AG04450 (cell line): ENCODE results near the gene DIS3L. TPM values are rescaled to one million over a fixed set of nuclear protein-coding genes. Genes with fewer than 3 reads are reported as not detected.
A peak's percentile ranks its signal among the peaks of the same experiment; 100 is the strongest.
"Not testable (repeated sequence)": the region's sequence is repeated elsewhere in the genome, so short reads cannot be mapped to it uniquely, and the experiment has no call there.

ENCODE experiments used
- CTCF ChIA-PET: fragments of 300-600, 350-600 bp; formaldehyde crosslinking; extraction: SDS; loops from one replicate; lab custom pipeline; 2022; ENCODE audit warnings: antibody characterized with exemption, inconsistent platforms; lab: Charles Lee
- POLR2A ChIA-PET: fragments of 350-600 bp; formaldehyde crosslinking; extraction: SDS; loops from one replicate; lab custom pipeline; 2021; ENCODE audit warnings: antibody characterized with exemption, inconsistent platforms; lab: Yijun Ruan, JAX
- DNase-seq: peaks from one replicate; pipeline ENCODE4 v3.0.0-alpha.2; 2011; ENCODE audit warnings: low read depth, low spot score
- H3K27ac ChIP-seq: one replicate; pipeline ENCODE4 v1.5.1; 2012; ENCODE audit warnings: low read depth, low read length, control low read depth
- H3K27me3 ChIP-seq: one replicate; pipeline ENCODE4 v1.6.0; 2012; ENCODE audit warnings: low read length; ENCODE audit not compliant: control insufficient read depth, insufficient read depth
- H3K4me3 ChIP-seq: 2 replicates; pipeline ENCODE4 v1.5.1; 2011; ENCODE audit warnings: mild to moderate bottlenecking, low read depth, low read length, control low read depth
- H3K9me3 ChIP-seq: 2 replicates; pipeline ENCODE4 v1.5.1; 2012; ENCODE audit warnings: low read length; ENCODE audit not compliant: control insufficient read depth, insufficient read depth
- CTCF ChIP-seq: IDR thresholded peaks from 2 replicates; pipeline ENCODE4 v1.5.1; 2011; ENCODE audit warnings: low read depth, low read length, control low read depth, inconsistent platforms
- polyA plus RNA-seq: library from polyadenylated mRNA; depleted of rRNA; stranded (reverse); fragments of >200 nt; gene quantifications from 2 replicates; pipeline ENCODE4 v1.2.3, GENCODE V29; 2011

DIS3L gene
- polyA plus RNA-seq, 1 experiment = 12.1 TPM

GRCh38 chr15:66327736-66328135, 34.4 kb downstream of the DIS3L start:
- TF ChIP-seq CTCF = no peak
- ChIA-PET CTCF (interaction anchor here (0.6 kb wide), 1 partner anchor 174 kb away, joined by 3 read pairs; no protein-coding TSS in a partner anchor), POLR2A (no interaction called here)
- no peak for DNase-seq
- H3K27me3 ChIP-seq = no peaks in the 10 kb centered on the region
- no peak overlapping the region for H3K27ac ChIP-seq
- no peaks in the 10 kb centered on the region for H3K9me3 ChIP-seq
- no peak overlapping the region for H3K4me3 ChIP-seq

DNA sequence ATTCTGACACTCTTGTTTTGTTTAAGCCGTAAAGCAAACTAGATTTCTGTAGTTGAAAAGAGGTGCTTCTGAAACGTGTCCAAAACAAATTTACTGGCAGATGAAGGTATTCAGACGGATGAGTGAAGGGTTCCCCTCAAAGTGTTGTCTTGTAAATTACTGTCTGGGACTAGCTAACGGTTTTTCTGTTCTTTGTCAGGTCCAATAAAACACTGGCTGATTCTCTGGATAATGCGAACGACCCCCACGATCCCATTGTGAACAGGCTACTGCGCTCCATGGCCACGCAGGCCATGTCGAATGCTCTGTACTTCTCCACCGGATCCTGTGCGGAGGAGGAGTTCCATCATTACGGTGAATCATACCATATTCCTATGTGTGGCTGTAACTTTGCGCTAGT, 35.4 kb downstream of the DIS3L start:
- CTCF ChIA-PET = no interaction called here
- POLR2A ChIA-PET = no interaction called here
- Histone ChIP-seq H3K9me3 (no peaks in the 10 kb centered on the region), H3K4me3 (no peak overlapping the region), H3K27me3 (no peaks in the 10 kb centered on the region), H3K27ac (no peak overlapping the region)
- DNase-seq = no peak
- TF ChIP-seq CTCF = no peak

- H3K4me3 ChIP-seq, H3K27me3 ChIP-seq, H3K27ac ChIP-seq, POLR2A ChIA-PET, DNase-seq, H3K9me3 ChIP-seq: not testable (repeated sequence)
- CTCF ChIA-PET = interaction anchor here (0.7 kb wide), 1 partner anchor 162 kb away, joined by 4 read pairs; no protein-coding TSS in a partner anchor
Measured at GRCh38 chr15:66348530-66348929, 55.2 kb downstream of the DIS3L start.

- no peaks in the 10 kb centered on the region for H3K9me3 ChIP-seq
- H3K27me3 ChIP-seq = no peaks in the 10 kb centered on the region
- H3K27ac ChIP-seq = peak overlapping the region; percentile 82
- no peak for TF ChIP-seq CTCF
- ChIA-PET CTCF (interaction anchor here (0.7 kb wide), 2 partner anchors 128 to 175 kb away, joined by 3 to 4 read pairs; no protein-coding TSS in a partner anchor), POLR2A (interaction anchor here (0.8 kb wide), 1 partner anchor 14 kb away, joined by 4 read pairs; no protein-coding TSS in a partner anchor)
- peak overlapping the region; percentile 93 for H3K4me3 ChIP-seq
- DNase-seq = no peak
Measured at GRCh38 chr15:66356077-66356358, 62.6 kb downstream of the DIS3L start.

- TF ChIP-seq CTCF = no peak
- DNase-seq = peak; percentile 94
- Histone ChIP-seq H3K27ac (peak within 1 kb of the TSS; percentile 82), H3K27me3 (no peaks in the 10 kb centered on the region), H3K9me3 (no peaks in the 10 kb centered on the region), H3K4me3 (peak within 1 kb of the TSS; percentile 93)
- ChIA-PET POLR2A (interaction anchor here (0.8 kb wide), 1 partner anchor 13 kb away, joined by 4 read pairs; no protein-coding TSS in a partner anchor), CTCF (interaction anchor here (0.7 to 1.2 kb wide), 3 partner anchors 128 to 174 kb away, joined by 3 to 4 read pairs (median 3); no protein-coding TSS in a partner anchor)
Measured at GRCh38 chr15:66356359-66357236, 63.2 kb downstream of the DIS3L start, which contains the start of gene TIPIN. Gene TIPIN, minus strand, starts transcription at chr15:66356685. Its CDS starts 3,738 bp downstream, at chr15:66352947.
